ENCODE results near the gene HNRNPD.

DNA sequence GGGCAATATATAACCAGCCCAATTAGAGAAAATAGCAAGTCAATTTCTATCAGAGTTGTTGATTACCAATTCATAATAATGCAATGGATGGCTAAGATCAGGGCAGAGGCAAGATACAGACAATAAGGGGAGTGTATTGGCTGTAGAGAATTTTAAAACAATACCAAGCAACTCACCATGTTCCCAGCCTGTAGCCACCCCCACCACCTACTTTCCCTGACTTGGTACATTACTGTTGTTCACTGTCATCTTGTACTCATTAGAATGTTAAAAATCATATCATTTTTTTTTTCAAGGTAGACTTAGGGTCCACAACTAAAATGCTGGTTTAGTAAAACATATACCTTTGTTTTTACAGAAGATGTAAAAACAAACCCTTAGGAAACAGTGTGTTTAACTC, 27.7 kb downstream of the HNRNPD start:
- TF ChIP-seq, protein P1, sequence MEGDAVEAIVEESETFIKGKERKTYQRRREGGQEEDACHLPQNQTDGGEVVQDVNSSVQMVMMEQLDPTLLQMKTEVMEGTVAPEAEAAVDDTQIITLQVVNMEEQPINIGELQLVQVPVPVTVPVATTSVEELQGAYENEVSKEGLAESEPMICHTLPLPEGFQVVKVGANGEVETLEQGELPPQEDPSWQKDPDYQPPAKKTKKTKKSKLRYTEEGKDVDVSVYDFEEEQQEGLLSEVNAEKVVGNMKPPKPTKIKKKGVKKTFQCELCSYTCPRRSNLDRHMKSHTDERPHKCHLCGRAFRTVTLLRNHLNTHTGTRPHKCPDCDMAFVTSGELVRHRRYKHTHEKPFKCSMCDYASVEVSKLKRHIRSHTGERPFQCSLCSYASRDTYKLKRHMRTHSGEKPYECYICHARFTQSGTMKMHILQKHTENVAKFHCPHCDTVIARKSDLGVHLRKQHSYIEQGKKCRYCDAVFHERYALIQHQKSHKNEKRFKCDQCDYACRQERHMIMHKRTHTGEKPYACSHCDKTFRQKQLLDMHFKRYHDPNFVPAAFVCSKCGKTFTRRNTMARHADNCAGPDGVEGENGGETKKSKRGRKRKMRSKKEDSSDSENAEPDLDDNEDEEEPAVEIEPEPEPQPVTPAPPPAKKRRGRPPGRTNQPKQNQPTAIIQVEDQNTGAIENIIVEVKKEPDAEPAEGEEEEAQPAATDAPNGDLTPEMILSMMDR (IDR thresholded peaks at IDR 0.05): no peak
- TF ChIP-seq POLR2A (IDR thresholded peaks at IDR 0.05): no peak
